ENCODE data around the gene ZBTB5. TPM values are rescaled to one million over a fixed set of nuclear protein-coding genes. Genes with fewer than 3 reads are reported as not detected.
A peak's percentile ranks its signal among the peaks of the same experiment; 100 is the strongest.

Gene ZBTB5
- total and polyA plus RNA-seq, 9 of the 15 experiments (the other 6 are each of a cell fraction or from before 2014, with no cell fraction given) = 2.3 to 43.2 (median 15.5) TPM

DNA sequence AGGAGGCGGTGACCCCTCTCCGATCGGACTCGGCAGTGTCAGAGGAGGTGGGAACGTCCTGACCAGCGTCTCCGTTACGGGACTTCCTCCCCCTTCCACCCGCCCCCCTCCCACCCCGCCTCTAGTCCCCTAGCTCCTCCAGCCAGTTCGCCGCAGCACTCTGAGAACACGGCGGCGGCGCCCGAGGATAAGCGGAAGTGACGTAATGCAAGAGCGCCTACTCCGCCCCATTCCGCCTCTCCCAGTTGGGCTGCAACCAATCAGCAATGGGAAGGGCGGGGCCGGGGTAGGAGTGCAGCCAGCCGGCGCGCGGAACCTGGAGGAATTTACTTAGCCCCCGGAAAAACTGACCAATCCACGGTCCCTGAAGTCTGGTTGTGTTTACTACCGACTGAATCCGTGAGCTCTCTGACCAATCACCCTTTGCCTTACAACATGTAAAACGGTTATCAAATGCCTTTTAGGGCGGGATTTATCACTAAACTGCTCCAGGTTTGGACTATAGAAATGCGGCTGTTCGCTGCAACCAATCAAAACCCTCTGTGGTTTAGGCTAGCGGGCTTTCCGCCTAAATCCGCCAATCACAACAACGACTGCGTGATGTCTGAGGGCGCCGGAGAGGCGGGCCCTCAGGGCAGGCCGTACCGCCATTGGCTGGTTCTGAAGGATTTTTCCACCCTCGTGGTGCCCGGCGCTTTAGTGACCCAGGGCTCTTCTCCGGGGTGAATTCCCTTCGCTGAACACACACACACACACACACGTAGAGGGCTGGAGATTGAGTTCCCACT lies at the start of gene ZBTB5 (continued):
- TF ChIP-seq, protein P1, sequence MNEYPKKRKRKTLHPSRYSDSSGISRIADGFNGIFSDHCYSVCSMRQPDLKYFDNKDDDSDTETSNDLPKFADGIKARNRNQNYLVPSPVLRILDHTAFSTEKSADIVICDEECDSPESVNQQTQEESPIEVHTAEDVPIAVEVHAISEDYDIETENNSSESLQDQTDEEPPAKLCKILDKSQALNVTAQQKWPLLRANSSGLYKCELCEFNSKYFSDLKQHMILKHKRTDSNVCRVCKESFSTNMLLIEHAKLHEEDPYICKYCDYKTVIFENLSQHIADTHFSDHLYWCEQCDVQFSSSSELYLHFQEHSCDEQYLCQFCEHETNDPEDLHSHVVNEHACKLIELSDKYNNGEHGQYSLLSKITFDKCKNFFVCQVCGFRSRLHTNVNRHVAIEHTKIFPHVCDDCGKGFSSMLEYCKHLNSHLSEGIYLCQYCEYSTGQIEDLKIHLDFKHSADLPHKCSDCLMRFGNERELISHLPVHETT (CRISPR knock-in tag; conservative IDR thresholded peaks at IDR 0.05 in 1 of 2, IDR thresholded peaks at IDR 0.05 in 1 of 2) = peak in 1 of 2 experiments; percentile 73; a peak in 1 of 4 replicates
- no peak for TF ChIP-seq ZFPM2 (CRISPR knock-in tag; IDR thresholded peaks at IDR 0.05)
- no peak for TF ChIP-seq ZNF77 (CRISPR knock-in tag; IDR thresholded peaks at IDR 0.05)
- TF ChIP-seq ZNF699 (CRISPR knock-in tag; IDR thresholded peaks at IDR 0.05; ENCODE audit: insufficient replicate concordance) = no peak
- 0 out of 2 replicates have a peak, but pooled peaks have one; percentile 24 for TF ChIP-seq ZNF830 (CRISPR knock-in tag; IDR thresholded peaks at IDR 0.05)
- no peak for TF ChIP-seq ZNF408 (CRISPR knock-in tag; IDR thresholded peaks at IDR 0.05; ENCODE audit: low read depth)
- TF ChIP-seq, protein P2, sequence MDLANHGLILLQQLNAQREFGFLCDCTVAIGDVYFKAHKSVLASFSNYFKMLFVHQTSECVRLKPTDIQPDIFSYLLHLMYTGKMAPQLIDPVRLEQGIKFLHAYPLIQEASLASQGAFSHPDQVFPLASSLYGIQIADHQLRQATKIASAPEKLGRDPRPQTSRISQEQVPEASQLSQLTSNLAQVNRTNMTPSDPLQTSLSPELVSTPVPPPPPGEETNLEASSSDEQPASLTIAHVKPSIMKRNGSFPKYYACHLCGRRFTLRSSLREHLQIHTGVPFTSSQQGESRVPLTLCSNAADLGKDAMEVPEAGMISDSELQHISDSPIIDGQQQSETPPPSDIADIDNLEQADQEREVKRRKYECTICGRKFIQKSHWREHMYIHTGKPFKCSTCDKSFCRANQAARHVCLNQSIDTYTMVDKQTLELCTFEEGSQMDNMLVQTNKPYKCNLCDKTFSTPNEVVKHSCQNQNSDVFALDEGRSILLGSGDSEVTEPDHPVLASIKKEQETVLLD (IDR thresholded peaks at IDR 0.05) = no peak
- no peak for TF ChIP-seq GATAD2A (IDR thresholded peaks at IDR 0.05)
- TF ChIP-seq POLR2AphosphoS2 (IDR thresholded peaks at IDR 0.05; ENCODE audit: low read length) = peak; percentile 65; the same call in 1 of the 2 replicates
- TF ChIP-seq NCOA4 (IDR thresholded peaks at IDR 0.05; ENCODE audit: partially characterized antibody) = no peak
- TF ChIP-seq, protein P3, sequence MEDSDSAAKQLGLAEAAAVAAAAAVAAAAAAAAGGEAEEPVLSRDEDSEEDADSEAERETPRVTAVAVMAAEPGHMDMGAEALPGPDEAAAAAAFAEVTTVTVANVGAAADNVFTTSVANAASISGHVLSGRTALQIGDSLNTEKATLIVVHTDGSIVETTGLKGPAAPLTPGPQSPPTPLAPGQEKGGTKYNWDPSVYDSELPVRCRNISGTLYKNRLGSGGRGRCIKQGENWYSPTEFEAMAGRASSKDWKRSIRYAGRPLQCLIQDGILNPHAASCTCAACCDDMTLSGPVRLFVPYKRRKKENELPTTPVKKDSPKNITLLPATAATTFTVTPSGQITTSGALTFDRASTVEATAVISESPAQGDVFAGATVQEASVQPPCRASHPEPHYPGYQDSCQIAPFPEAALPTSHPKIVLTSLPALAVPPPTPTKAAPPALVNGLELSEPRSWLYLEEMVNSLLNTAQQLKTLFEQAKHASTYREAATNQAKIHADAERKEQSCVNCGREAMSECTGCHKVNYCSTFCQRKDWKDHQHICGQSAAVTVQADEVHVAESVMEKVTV (CRISPR knock-in tag; IDR thresholded peaks at IDR 0.05) = no peak
- TF ChIP-seq DNMT1 (IDR thresholded peaks at IDR 0.05) = no peak
- TF ChIP-seq SREBF2 (CRISPR knock-in tag; IDR thresholded peaks at IDR 0.05) = no peak
- no peak for TF ChIP-seq RBBP5 (IDR thresholded peaks at IDR 0.05; ENCODE audit: borderline replicate concordance, insufficient read depth, low read length, poor library complexity, severe bottlenecking)
- TF ChIP-seq ZNF124 (CRISPR knock-in tag; IDR thresholded peaks at IDR 0.05) = no peak
- no peak for TF ChIP-seq NCOA2 (IDR thresholded peaks at IDR 0.05; ENCODE audit: partially characterized antibody in 2 of 2)
- TF ChIP-seq, protein P4, sequence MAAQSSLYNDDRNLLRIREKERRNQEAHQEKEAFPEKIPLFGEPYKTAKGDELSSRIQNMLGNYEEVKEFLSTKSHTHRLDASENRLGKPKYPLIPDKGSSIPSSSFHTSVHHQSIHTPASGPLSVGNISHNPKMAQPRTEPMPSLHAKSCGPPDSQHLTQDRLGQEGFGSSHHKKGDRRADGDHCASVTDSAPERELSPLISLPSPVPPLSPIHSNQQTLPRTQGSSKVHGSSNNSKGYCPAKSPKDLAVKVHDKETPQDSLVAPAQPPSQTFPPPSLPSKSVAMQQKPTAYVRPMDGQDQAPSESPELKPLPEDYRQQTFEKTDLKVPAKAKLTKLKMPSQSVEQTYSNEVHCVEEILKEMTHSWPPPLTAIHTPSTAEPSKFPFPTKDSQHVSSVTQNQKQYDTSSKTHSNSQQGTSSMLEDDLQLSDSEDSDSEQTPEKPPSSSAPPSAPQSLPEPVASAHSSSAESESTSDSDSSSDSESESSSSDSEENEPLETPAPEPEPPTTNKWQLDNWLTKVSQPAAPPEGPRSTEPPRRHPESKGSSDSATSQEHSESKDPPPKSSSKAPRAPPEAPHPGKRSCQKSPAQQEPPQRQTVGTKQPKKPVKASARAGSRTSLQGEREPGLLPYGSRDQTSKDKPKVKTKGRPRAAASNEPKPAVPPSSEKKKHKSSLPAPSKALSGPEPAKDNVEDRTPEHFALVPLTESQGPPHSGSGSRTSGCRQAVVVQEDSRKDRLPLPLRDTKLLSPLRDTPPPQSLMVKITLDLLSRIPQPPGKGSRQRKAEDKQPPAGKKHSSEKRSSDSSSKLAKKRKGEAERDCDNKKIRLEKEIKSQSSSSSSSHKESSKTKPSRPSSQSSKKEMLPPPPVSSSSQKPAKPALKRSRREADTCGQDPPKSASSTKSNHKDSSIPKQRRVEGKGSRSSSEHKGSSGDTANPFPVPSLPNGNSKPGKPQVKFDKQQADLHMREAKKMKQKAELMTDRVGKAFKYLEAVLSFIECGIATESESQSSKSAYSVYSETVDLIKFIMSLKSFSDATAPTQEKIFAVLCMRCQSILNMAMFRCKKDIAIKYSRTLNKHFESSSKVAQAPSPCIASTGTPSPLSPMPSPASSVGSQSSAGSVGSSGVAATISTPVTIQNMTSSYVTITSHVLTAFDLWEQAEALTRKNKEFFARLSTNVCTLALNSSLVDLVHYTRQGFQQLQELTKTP (IDR thresholded peaks at IDR 0.05; ENCODE audit: low read depth in 1 of 2, partially characterized antibody in 2 of 2) = no peak
- no peak for TF ChIP-seq SMARCC2 (IDR thresholded peaks at IDR 0.05; ENCODE audit: low read depth)
- no peak for TF ChIP-seq BACH1 (tag; IDR thresholded peaks at IDR 0.05)

All from K562 (cell line).